Left ventricle myocardium inferior (tissue), 1 donor: ENCODE results near the gene GOPC. TPM values are rescaled to one million over a fixed set of nuclear protein-coding genes. Genes with fewer than 3 reads are reported as not detected.
"Not testable (repeated sequence)": the region's sequence is repeated elsewhere in the genome, so short reads cannot be mapped to it uniquely, and the experiment has no call there.

ENCODE experiments used
- DNase-seq: peaks from one replicate; pipeline ENCODE4 v3.0.0-alpha.2; 2020
- H3K27ac ChIP-seq: fragments of 200-600 bp; replicated peaks from 2 replicates; pipeline ENCODE4 v1.8.0; 2021
- H3K27me3 ChIP-seq: fragments of 200-600 bp; 2 replicates; pipeline ENCODE4 v1.8.0; 2021; ENCODE audit warnings: low read depth
- H3K36me3 ChIP-seq: fragments of 200-600 bp; 2 replicates; pipeline ENCODE4 v1.8.0; 2021
- H3K4me1 ChIP-seq: fragments of 200-600 bp; 2 replicates; pipeline ENCODE4 v1.8.0; 2021
- H3K4me3 ChIP-seq: fragments of 200-600 bp; 2 replicates; pipeline ENCODE4 v1.8.0; 2021; ENCODE audit warnings: mild to moderate bottlenecking, moderate library complexity
- H3K9me3 ChIP-seq: fragments of 200-600 bp; replicated peaks from 2 replicates; pipeline ENCODE4 v1.8.0; 2021
- intact Hi-C: fragments of 100-400 bp; cut with micrococcal nuclease; formaldehyde crosslinking; loops from one replicate; pipeline ENCODE4 v1.11.0; 2022
- total RNA-seq: library from RNA; stranded (reverse); fragmentation: NEBNext Ultra II Directional; extraction: Animal tissue kit (Norgen Biotek cat#: 25700); gene quantifications from one replicate; pipeline ENCODE4 v1.2.1, GENCODE V29; 2021
- TF ChIP-seq, protein P1 (sequence below): fragments of 200-600 bp; IDR thresholded peaks from 2 replicates; pipeline ENCODE4 v1.8.0; 2021; ENCODE audit warnings: antibody characterized with exemption, mild to moderate bottlenecking, borderline replicate concordance
- donor health status: DM: no; HTN: yes; CAD: no; lungs with severe emphysema.

GOPC gene
- total RNA-seq, 1 donor from 2014 or later = 22.7 TPM

DNA sequence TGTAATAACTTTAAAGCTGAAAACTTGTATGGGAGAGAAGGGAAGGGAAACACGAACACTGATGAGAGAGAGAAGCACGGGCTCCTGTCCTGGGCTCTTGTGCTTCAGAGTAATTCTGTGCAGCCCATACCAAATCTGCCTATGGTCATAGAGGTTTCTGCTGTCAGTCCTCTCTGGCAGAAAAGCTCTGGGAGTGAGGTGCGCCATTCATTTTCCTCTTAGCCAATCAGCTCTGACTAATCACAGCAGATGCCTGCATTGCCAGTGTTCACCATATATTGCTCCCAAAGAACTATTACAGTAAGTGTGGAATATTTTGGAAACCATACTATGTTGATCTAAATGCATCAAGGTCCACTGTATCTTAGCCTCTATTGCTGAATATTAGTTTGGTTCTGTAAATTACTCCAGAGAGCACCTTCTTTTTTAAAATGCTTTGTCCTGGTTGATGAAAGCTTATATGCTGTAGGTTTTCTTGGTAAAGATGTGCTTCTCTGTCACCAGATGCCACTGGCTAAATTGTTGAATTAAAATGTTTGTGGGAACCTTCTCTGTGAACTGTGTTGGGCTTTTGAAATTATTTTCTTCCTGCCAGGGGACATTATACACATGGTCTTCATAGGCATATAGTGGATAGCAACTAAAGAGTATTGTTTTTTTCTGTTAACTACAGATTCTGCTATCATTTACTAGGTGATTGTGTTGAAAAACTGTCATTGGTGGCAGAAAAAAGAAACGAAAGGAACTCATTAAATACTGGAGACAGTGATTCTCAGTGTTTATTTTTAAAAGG, 81.5 kb downstream of the GOPC start:
- no peak overlapping the region for H3K4me3 ChIP-seq
- H3K27ac ChIP-seq = no peak overlapping the region
- TF ChIP-seq, protein P1, sequence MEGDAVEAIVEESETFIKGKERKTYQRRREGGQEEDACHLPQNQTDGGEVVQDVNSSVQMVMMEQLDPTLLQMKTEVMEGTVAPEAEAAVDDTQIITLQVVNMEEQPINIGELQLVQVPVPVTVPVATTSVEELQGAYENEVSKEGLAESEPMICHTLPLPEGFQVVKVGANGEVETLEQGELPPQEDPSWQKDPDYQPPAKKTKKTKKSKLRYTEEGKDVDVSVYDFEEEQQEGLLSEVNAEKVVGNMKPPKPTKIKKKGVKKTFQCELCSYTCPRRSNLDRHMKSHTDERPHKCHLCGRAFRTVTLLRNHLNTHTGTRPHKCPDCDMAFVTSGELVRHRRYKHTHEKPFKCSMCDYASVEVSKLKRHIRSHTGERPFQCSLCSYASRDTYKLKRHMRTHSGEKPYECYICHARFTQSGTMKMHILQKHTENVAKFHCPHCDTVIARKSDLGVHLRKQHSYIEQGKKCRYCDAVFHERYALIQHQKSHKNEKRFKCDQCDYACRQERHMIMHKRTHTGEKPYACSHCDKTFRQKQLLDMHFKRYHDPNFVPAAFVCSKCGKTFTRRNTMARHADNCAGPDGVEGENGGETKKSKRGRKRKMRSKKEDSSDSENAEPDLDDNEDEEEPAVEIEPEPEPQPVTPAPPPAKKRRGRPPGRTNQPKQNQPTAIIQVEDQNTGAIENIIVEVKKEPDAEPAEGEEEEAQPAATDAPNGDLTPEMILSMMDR = no peak
- no peak for DNase-seq
- no peaks in the 10 kb centered on the region for H3K27me3 ChIP-seq
- intact Hi-C loops = no loop called here
- H3K36me3 ChIP-seq = peaks cover 8% of the 10 kb centered on the region
- H3K4me1 ChIP-seq = no peaks in the 10 kb centered on the region
- H3K9me3 ChIP-seq = no peaks in the 10 kb centered on the region

DNA sequence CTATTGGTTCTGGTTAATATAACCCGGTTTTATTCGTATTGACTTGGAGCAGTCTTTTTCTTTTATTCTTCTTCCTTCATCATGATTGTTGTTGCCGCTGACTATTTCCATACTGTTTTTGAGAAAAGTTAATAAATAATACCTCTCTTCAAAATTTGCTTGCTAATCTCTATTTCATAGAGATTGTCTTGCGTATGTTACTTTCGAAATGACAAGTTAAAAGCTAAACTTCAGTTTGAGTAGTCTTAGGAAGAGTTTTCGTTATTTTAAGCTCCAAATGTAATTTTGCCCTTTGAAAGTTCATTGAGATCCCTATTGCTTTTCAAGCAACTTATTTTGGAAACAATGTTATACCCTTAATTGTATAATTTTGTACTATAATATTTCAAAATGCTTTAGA, 83.4 kb downstream of the GOPC start:
- Histone ChIP-seq H3K27ac (no peak overlapping the region), H3K4me1 (no peaks in the 10 kb centered on the region), H3K36me3 (peaks cover 8% of the 10 kb centered on the region), H3K27me3 (no peaks in the 10 kb centered on the region), H3K9me3 (no peaks in the 10 kb centered on the region), H3K4me3 (no peak overlapping the region)
- DNase-seq = no peak
- intact Hi-C loops = no loop called here
- TF ChIP-seq, protein P1 = no peak

DNA sequence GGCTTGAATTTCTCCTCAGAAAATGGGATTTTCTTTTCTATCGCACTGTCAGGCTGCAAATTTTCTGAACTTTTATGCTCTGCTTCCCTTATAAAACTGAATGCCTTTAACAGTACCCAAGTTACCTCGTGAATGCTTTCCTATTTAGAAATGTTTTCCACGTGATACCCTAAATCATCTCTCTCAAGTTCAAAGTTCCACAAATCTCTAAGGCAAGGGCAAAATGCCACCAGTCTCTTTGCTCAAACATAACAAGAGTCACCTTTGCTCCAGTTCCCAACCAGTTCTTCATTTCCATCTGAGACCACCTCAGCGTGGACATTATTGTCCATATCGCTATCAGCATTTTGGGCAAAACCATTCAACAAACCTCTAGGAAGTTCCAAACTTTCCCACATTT, 84.3 kb downstream of the GOPC start:
- H3K4me1 ChIP-seq, H3K36me3 ChIP-seq, intact Hi-C loops, DNase-seq, H3K4me3 ChIP-seq, H3K9me3 ChIP-seq, H3K27me3 ChIP-seq, H3K27ac ChIP-seq: not testable (repeated sequence)

DNA sequence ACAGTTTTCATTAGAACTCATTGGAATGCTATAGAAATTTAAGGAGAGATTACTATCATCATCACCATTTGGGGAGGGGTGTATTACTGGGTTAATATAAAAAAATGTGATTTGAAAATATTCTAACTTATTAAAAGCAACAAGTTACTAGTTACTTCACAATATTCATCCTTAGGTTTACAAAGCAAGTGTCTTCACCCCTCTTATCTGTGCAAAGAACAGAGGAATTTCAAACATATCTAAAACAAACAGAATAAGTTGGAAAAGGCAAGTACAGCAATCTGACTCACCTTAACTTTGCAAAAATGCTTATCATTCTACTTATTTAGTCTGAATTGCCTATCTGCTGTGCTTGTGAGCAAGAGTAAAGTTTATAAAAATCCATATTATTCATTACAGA, 87.0 kb downstream of the GOPC start:
- Histone ChIP-seq H3K4me1 (no peaks in the 10 kb centered on the region), H3K4me3 (no peak overlapping the region), H3K36me3 (peaks cover 4% of the 10 kb centered on the region), H3K27me3 (no peaks in the 10 kb centered on the region), H3K27ac (no peak overlapping the region), H3K9me3 (no peaks in the 10 kb centered on the region)
- intact Hi-C loops = no loop called here
- TF ChIP-seq, protein P1 = no peak
- no peak for DNase-seq

DNA sequence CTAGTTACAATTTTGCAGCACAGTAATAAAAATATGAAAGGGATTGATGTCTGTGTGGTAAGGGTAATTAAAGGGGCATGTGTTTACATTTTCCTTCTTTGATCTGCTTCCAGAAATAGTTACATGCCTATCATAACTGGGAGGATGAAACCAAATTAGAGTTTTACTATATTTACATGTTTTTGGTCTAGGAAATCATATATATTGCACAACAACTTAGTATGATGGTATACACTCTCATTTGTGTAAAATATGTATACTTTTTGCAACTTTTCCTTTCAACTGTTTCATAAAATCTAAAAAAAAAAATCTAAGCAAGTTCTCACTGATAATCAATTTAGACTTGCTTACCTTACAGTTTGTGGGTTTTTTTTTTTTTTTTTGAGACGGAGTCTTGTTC, 87.7 kb downstream of the GOPC start:
- TF ChIP-seq, protein P1 = no peak

DNA sequence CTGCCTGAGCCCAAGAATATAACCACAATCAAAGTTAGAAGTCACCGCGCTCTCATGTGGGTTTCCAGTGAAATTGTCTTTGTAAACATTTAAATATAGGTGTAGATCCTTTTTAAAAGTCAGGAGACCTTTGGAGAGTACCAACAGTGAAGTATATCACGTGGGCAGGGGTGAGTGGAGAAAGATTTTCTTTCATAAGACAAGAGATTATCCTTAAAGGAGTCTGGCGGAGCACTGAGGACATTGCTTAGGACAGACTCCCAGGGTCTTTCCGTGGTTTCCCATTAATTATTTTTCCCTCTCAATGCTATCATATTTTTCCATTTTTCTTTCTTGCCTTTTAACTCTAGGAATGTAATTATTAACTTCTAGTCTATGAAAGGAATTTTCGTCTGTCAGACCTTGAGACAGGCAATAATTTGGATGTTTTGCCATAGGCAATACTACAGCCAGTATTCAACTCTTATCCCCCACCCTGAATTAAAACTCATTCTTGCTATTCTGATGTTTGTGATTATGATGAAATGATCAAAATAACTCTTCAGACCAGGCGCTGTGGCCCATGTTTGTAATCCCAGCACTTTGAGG, 88.4 kb downstream of the GOPC start:
- intact Hi-C loops = no loop called here
- no peak overlapping the region for H3K4me3 ChIP-seq
- no peak overlapping the region for H3K27ac ChIP-seq
- H3K4me1 ChIP-seq = no peaks in the 10 kb centered on the region
- H3K36me3 ChIP-seq = no peaks in the 10 kb centered on the region
- DNase-seq = no peak
- no peaks in the 10 kb centered on the region for H3K9me3 ChIP-seq
- H3K27me3 ChIP-seq = no peaks in the 10 kb centered on the region
- TF ChIP-seq, protein P1 = no peak

More for the DNA sequence above, 87.7 kb downstream of the GOPC start:
- H3K36me3 ChIP-seq = peaks cover under 1% of the 10 kb centered on the region
- no peak for DNase-seq
- H3K4me1 ChIP-seq = no peaks in the 10 kb centered on the region
- no peak overlapping the region for H3K27ac ChIP-seq
- no peaks in the 10 kb centered on the region for H3K9me3 ChIP-seq
- H3K27me3 ChIP-seq = no peaks in the 10 kb centered on the region
- H3K4me3 ChIP-seq = no peak overlapping the region
- intact Hi-C loops = no loop called here
